ENCODE data around the gene PTPRA. TPM values are rescaled to one million over a fixed set of nuclear protein-coding genes. Genes with fewer than 3 reads are reported as not detected.
A peak's percentile ranks its signal among the peaks of the same experiment; 100 is the strongest.

The PTPRA gene
- total RNA-seq, 1 donor from 2014 or later: 54.3 TPM

DNA sequence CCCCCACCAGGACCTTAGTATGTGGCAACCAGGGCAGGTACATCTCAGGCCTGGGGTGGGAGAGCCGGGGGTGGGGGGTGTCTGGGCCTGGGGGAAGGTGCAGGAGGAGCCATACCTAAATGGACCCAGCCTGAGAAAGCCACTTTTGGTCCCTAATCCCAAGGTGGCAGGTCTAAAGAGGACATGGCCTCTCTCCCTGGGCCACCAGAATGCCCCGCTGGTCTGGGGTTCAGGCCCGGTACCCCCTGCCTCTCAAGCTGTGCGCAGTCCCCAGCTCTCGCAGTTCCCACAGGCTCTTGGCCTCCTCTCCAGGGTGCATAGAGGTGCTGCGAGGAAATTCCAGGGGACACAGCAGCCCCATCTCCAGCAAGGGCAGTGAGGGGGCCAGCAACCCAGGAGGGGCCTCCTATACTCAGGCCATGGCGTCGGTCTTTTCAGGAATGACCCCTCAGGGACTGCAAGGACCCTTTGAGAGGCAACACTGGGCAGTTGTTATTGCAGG, 212.3 kb downstream of the PTPRA start:
- Mint-ChIP-seq H3K27ac (ENCODE audit: unreplicated experiment) (no peak overlapping the region), H3K27me3 (ENCODE audit: low read depth) (peaks cover 43% of the 10 kb centered on the region), H3K36me3 (ENCODE audit: low read depth) (no peaks in the 10 kb centered on the region), H3K4me1 (ENCODE audit: low read depth) (no peaks in the 10 kb centered on the region), H3K9me3 (ENCODE audit: low read depth) (no peaks in the 10 kb centered on the region), H3K4me3 (ENCODE audit: unreplicated experiment) (no peak overlapping the region)
- peak; percentile 84 for DNase-seq (ENCODE audit: low spot score)
- TF ChIP-seq, protein P1, sequence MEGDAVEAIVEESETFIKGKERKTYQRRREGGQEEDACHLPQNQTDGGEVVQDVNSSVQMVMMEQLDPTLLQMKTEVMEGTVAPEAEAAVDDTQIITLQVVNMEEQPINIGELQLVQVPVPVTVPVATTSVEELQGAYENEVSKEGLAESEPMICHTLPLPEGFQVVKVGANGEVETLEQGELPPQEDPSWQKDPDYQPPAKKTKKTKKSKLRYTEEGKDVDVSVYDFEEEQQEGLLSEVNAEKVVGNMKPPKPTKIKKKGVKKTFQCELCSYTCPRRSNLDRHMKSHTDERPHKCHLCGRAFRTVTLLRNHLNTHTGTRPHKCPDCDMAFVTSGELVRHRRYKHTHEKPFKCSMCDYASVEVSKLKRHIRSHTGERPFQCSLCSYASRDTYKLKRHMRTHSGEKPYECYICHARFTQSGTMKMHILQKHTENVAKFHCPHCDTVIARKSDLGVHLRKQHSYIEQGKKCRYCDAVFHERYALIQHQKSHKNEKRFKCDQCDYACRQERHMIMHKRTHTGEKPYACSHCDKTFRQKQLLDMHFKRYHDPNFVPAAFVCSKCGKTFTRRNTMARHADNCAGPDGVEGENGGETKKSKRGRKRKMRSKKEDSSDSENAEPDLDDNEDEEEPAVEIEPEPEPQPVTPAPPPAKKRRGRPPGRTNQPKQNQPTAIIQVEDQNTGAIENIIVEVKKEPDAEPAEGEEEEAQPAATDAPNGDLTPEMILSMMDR (IDR thresholded peaks at IDR 0.05): no peak

DNA sequence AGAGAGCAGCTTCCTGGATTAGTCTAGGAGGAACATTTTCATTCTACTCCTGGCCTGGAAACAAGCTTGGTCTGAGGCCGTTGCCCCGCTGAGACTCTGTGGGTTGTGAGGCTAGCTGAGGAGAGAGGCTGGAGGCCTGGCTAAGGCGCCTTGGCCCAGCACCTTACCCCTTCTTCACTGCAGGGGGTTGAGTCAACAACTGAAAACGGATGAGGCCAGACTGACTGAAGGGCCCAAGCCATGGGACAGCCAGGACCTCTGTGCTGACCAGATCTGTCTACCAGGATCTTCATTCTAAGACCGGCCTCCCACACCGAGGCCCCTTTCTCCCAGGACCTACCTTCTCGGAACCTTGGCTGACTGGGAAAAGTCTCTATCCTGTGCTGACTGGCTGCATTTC, 214.8 kb downstream of the PTPRA start:
- TF ChIP-seq, protein P1 (IDR thresholded peaks at IDR 0.05): no peak
- Mint-ChIP-seq H3K9me3 (ENCODE audit: low read depth) (no peaks in the 10 kb centered on the region), H3K27me3 (ENCODE audit: low read depth) (peaks cover 34% of the 10 kb centered on the region), H3K4me3 (ENCODE audit: unreplicated experiment) (no peak overlapping the region), H3K4me1 (ENCODE audit: low read depth) (peaks cover 3% of the 10 kb centered on the region), H3K27ac (ENCODE audit: unreplicated experiment) (no peak overlapping the region), H3K36me3 (ENCODE audit: low read depth) (no peaks in the 10 kb centered on the region)
- DNase-seq (ENCODE audit: low spot score): no peak

Other genes starting within 250 kb of the PTPRA start
- gene NOP56, start 220.8 kb upstream of the PTPRA start, total RNA-seq: 103 to 166 TPM (median 118 TPM) in 3 replicates
- 56.5 to 65.9 TPM (median 57.1 TPM) in 3 replicates for gene IDH3B, start 209.3 kb upstream of the PTPRA start, total RNA-seq
- gene EBF4, start 180.7 kb upstream of the PTPRA start, total RNA-seq: 8.0 to 15.2 TPM (median 11.4 TPM) in 3 replicates
- 6.2 to 6.4 TPM (median 6.3 TPM) in 3 replicates for gene CPXM1, start 72.9 kb upstream of the PTPRA start, total RNA-seq
- not detected in 3 replicates for gene C20orf141, start 58.5 kb upstream of the PTPRA start, total RNA-seq
- not detected in 3 replicates for gene TMEM239, start 57.1 kb upstream of the PTPRA start, total RNA-seq
- gene PCED1A, start 32.8 kb upstream of the PTPRA start, total RNA-seq: 34.0 to 45.8 TPM (median 37.3 TPM) in 3 replicates
- 29.9 to 40.7 TPM (median 32.7 TPM) in 3 replicates for gene VPS16, start 32.7 kb upstream of the PTPRA start, total RNA-seq
- gene GNRH2, start 170.1 kb downstream of the PTPRA start, total RNA-seq: 0.94 TPM in 1 of 3 replicates, not detected in the others
- 30.9 to 41.2 TPM (median 31.0 TPM) in 3 replicates for gene MRPS26, start 172.6 kb downstream of the PTPRA start, total RNA-seq
- not detected in 3 replicates for gene OXT, start 198.1 kb downstream of the PTPRA start, total RNA-seq
- not detected in 3 replicates for gene AVP, start 211.2 kb downstream of the PTPRA start, total RNA-seq